ENCODE measurements around the gene GRAP.
A peak's percentile ranks its signal among the peaks of the same experiment; 100 is the strongest.
"Not testable (repeated sequence)": the region's sequence is repeated elsewhere in the genome, so short reads cannot be mapped to it uniquely, and the experiment has no call there.

Gene GRAP

DNA sequence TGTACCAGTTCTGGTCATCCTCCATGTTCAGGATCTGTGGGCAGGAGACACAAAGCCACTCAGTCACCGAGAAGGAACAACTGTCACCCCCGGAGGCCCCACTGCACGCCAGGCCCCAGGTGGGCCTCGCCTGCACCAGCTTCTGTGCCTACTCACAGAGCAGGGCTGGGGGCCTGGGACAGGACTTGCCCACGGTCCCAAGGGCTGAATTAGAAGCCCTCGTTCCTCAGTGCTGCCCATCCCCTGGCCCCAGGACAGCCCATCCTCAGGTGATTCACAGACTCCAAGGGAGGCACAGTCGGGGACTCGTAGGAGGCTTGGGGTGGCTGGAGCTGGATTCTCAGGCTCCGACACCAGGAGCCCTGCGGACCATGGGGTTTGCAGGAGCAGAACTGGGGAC, 4.9 kb downstream of the GRAP start:
- DNase-seq = not testable (repeated sequence)

DNA sequence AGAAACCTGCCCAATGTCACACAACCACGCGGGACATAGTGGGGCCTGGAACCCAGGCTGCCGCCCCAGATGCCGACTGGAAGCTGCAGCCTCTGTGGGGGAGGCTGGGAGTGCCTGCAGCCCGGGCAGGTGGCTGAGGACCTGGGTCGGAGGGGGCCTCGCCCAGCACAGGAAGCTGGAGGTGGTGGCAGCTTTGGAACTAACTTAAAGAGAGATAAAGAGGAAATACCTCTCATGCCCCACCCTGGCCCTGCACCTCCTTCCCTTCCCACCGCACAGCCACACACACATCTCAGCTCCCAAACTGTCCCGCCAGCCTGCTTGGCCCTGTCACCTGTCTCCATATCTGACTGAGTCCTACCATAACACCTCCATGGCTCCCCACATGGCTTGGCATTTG, 6.4 kb downstream of the GRAP start:
- not testable (repeated sequence) for DNase-seq

DNA sequence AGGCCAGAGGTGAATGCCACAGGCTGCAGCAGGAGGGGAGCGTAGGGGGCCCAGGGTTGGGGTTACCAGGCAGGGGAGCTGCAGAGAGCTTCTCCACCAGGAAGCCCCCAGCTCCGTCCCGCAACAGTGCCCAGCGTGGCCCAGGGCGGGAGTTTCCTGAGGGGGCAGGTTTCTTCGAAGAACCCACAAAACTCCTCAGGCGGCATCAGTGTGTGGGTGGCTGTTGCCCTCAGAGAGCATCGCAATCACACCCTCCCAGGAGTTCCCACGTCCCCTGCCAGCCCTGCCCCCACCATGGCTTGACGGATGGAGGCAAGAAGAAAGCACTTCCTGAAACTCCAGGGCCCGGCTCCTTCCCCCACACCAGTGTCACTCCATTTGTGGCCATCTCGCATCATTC, 8.0 kb downstream of the GRAP start:
- DNase-seq = not testable (repeated sequence)

DNA sequence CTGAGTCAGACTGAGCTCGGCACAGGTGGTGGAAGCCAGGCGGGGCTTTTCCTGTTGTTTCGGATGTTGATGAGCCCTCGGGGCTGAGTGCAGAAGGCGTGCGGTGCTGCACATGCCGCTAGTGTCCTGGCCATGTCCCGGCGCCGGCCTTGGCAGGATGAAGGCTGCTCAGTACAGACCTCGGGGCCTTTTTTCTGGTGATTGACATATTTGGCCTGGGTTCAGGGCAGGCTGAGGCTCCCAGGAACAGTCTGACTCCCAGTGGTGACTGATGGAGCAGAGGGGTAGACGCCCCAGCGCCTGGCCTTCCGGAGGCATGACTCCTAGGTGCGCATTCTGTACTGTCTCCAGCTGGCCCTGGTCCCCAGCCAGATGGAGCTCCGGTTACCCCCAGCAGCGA, 8.8 kb downstream of the GRAP start:
- DNase-seq = not testable (repeated sequence)

DNA sequence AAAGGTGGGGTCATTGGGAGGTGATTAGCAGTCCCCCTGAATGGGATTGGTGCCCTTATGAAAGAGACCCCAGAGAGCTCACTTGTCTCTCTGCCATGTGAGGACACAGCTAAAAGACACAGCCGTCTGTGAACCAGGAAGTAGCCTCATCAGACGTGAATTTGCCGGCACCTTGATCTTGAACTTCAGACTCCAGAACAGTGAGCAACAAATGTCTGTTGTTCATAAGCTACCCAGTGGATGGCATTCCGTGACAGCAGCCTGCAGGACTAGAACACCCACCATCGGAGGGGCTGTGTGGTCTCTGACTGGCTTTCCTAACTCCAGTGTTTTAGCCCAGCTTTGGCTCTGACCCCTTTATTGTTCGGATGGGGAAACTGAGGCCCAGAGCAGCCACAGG, 9.2 kb downstream of the GRAP start:
- not testable (repeated sequence) for DNase-seq

DNA sequence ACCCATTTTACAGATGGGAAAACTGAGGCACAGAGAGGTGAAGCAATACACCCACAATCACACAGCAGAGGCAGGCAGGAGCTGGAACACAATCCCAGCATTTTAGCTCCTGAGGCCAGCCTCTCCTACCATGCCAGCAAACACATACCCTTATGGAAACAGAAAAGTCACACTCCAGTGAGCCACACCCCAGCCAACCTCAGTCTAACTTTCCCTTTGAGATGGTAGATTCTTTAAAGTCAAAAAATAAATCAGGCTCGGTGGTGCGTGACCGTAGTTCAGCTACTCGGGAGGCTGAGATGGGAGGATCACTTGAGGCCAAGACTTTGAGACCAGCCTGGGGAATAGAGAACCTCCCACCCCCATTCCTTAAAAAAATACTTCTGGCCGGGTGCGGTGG, 10.6 kb downstream of the GRAP start:
- not testable (repeated sequence) for DNase-seq

DNA sequence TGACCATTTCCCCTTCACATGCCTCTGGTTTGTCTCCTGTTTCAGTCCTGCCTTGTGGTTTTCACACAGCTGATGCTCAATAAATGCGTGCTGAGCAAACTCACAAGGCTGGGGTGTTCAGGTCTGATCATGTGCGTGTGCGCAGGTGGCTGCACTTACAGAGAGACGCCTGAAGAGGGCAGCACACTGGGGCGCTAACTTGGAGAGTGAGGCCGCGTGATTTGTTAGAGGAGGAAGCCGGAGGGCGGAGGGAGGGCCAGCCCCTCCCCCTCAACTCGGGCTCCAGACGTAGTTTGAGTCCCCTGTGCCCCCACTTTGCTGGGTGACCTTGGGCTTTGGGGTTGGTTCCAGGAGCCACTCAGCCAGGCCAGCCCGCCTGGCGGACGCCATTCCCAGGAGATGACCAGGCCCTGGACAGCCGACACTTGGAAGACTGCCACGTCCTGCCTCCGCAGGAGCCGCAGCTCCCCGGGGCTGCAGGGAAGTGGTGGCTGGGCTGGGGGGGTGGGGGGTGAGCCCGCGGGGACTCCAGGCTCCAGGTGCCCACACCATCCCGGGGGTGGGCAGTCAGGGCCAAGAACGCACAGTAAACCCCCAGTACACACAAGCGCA, 14.3 kb downstream of the GRAP start:
- DNase-seq = not testable (repeated sequence)

DNA sequence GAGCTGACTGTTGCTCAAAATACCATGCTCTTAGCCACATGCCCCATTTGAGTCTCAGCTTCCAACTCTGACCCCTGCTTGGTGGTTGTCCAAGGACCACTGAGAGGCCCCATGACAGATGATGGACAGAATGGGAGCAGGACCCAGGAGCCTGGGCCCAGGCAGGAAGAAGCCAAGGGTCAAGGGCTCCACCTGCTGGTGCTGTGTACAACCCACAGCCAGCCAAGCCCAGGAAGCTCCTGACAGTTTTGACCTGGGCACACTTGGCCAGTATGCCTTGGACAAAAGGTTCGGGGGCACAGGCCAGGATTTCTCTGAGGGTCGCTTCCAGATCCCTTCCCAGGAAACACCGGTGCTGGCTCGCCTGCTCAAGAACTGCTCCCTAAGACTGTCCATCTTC, 15.0 kb downstream of the GRAP start:
- DNase-seq = peak; percentile 34

DNA sequence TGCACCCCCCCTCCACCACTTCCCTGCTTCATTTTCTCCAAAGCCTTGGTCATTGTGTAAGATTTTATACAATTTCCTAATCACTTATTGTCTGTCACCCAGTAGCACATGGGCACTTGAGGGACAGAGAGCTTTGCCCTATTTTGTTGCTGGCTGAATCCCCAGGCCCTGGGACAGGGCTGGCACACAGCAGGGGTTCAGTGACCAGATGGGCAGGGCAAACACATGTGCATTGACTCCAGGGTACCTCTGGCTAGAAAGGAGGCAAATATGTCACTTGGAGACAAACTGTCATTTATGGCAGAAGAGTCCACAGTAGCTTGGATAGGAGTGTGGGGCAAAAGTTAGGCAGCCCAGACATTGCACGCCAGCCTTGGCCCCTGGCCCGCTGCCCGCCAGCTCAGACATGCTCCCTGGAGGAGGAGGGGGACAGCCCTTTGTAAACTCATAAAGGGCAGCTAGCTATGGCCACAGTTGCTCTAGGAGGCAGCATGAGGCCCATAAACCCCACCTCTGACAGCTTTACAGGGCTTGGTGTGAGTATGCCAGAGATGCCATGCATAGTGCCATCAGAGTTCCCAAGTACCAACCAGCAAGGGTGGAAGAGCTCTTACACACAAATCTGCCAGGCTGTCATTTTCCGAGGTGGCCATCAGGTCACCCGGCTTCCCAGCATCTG, 15.8 kb downstream of the GRAP start:
- not testable (repeated sequence) for DNase-seq

DNA sequence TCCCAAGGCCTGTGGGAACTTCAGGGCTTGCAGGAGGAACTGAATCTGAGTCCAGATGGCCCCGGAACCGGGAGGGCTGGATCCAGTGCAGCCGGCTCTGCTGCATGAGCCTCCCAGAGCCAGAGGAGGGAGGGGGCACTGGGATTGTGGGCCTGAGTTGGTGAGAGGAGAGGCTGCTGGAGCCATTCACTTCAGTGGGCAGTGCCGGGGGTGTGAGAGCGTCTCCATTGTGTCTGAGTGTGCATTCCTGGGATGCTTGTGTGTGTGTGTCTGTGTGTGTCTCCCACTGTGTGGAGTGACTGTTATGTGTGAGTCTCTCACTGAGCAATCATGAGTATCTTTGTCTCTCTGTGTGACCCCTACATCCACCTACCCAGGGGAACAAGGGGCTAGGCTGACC, 17.0 kb downstream of the GRAP start:
- not testable (repeated sequence) for DNase-seq

DNA sequence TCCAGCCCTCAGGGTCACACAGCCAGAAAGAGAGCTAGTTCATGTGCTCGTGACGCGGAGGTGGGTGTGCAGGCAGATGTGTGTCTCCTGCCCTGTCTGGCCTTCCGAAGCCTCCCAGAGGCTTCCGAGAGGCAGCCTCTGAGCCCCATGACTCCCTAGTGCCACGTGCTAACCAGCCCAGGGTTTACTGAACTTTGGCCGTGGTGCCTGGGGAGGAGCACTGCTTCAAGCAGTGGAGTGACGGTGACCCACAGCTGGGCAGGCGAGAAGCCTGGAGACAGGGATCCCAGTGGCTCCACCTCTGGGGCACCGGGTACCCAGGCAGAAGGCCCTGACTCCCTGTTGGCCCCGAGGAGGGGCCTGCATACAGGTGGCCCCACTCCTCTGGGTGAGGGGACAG, 18.1 kb downstream of the GRAP start:
- not testable (repeated sequence) for DNase-seq

DNA sequence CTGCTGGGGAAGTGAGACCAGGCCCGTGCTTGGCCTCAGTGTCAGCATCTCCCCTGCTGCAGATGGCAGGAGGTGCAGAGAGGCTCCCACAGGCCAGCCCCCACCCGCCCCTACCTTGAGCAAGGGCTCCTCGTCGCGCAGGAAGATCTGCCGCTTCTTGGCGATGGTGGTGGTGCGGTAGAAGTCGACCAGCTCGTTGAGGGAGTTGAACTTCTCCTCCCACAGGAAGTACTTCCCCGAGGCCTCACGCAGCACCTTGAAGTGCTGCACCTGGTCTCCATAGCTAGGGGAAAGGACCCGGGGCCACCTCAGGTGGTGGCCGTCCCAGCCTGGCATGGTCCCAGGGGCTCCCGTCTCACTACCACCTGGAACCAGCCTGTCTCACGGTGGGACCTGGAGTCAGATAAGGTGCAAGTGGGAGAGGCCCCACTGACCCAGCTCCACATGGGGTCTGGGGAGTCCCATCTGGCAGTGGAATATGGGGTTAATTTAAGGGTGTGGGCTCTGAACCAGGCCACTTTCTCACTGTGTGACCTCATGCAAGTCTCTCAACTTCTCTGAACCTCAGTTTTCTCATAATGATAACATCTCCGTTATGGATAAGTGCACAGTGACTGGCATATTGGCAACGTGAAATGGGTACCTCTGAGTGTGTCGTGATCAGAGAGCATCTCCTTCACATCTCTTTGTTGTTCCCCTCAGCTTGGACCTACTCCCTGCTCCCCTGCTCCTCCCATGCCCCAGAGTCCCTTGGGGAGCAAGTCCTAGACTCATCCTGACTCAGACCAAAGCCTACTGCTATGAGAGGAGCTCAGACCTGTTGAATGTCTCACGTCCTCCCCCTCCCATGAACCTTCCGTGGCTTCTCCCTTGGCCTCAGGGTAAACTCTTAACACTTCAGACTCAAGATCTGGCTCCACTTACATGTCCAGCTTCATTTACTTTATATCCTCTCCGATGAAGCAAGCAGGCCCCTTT, 22.4 kb downstream of the GRAP start:
- DNase-seq = no peak

DNA sequence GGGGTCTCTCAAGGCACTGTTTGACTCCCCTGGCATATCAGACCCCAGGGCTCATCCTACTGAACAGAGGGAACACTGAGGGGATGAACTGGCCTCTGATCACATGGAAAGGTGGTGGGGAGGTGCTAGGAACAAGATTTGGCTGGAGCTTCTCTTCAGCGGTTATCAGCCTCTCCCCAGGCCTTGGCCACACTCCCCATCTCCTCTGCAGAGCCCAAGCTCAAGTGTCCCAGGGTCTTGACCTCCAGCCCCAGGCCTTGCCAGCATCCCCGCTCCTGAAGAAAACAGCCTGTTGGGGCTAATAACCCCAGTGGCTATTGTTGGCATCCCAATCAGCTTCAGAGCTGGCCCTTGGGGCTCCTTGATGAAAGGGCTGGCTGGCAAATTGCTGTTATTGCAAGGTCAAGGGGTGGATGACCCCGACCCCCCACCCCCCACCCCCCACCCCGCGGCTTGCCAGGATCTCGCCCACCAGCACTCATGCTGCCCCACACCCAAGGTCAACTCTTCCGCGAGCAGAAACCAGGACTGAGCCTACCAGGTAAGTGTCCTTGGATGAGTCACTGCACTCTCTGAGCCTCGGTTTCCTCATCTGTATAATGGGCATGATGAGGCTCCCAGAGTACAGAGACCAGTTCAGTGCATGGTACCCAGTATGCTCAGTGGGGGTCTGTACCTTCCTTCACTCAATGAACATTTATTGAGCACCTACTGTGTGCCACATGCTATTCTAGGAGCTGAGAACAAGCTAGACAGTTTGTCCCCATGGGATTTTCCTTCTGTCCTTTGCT, 23.4 kb downstream of the GRAP start:
- no peak for DNase-seq

DNA sequence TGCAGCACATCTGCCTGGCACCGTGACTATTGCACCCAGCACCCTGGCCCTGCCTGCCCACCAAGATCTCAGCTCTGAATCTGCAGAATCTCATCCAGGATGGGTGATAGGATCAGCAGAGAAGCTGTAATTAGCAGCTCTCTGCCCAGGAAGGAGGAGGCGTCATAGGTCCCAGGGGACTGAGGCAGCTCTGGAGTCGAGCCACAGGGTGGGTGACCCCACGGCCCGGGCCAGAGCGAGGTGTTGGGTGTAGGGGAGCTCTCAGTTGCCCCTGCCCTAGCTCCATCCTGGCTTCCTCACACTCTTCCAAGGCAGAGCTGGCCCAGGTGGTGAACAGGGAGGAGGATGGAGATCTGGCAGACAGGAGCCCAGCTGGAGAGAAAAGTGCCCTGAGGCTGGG, 24.0 kb downstream of the GRAP start:
- no peak for DNase-seq

DNA sequence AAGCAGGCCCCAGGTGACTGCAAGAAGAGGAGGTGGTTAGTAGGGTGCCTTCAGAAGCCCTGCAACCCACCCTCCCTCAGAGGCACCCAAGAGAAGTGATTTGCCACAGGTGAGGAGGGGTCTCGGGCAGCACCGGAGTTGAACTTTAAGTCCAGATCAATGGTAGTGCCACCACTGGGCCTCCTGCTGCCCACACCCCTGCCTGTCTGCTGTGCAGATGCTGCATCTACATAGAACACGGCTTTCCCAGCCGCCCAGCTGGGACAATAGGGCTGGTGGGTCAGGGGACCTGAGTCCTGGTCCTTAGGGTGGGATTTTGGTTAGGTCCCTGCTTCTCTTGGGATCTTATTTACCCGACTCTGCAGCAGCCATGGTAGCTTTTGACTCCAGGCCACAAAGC, 24.6 kb downstream of the GRAP start:
- DNase-seq = no peak

DNA sequence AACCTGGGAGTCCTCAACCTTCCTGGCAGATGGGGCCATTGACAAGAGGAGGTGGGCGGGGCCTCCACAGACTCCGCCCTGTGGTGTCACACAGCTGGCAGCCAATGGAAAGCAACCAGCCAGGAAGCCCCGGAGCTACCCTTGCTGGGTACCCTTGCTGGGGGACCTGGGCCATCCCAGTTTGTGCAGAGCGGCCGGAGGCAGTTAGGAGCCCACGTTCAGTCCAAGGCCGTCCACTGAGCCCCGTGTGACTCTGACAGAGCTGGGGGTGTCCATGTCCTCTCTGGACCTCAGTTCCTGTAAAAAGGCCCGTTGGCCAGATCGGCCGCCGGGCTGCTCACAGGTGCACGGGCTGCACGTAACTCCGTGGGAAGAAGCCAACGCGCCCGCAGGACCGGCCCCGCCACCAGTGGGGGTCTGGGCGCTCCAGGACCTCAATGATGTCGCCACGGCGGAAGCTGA, 25.1 kb downstream of the GRAP start:
- DNase-seq = peak; percentile 28

DNA sequence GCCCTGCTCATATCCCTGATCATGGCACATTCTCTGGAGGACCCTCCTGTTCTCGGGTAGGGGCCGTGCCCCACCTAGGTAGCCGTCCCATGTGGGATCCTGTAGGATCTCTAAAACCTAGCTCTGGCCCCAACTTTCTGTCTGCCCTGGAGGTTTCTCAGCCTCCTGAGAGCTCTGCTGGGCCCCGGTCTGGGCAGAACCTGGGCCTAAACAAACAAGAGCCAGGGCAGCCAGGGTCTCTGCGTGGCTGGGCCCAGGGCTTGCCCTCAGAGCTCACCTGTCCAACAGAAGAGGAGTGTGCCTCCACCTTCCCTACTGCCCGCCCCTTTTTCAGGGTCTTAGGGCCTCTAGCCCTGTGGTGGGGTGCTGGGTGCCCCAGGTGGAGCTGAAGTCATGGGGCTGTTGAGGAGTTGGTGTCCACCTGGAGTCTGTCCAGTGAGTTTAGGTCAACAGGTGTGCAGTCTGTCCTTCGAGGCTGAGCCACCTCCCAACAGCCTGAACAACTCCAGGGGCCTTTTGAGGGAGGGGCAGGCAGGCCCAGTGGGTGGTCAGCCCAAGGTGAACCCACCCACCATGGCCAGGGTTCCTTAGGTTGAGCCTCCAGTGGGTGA, 25.6 kb downstream of the GRAP start:
- not testable (repeated sequence) for DNase-seq

DNA sequence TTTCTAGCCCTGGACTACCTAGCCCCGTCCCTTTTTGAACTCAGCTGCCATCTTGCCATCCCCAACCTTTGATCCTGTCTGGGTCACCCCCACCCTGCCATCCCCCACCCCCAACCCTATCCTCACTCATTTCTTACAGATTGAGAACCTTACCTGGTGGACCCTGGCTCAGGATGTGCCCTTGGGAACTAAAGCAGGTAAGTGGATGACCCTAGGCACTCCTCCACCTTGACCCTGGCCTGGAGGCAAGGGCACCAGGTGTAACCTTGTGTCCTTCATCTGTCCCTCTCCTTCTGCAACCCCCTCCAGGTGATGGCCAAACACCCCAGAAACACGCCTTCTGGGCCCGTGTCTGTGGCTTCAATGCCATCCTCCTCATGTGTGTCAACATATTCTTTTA, 26.7 kb downstream of the GRAP start:
- no peak for DNase-seq

DNA sequence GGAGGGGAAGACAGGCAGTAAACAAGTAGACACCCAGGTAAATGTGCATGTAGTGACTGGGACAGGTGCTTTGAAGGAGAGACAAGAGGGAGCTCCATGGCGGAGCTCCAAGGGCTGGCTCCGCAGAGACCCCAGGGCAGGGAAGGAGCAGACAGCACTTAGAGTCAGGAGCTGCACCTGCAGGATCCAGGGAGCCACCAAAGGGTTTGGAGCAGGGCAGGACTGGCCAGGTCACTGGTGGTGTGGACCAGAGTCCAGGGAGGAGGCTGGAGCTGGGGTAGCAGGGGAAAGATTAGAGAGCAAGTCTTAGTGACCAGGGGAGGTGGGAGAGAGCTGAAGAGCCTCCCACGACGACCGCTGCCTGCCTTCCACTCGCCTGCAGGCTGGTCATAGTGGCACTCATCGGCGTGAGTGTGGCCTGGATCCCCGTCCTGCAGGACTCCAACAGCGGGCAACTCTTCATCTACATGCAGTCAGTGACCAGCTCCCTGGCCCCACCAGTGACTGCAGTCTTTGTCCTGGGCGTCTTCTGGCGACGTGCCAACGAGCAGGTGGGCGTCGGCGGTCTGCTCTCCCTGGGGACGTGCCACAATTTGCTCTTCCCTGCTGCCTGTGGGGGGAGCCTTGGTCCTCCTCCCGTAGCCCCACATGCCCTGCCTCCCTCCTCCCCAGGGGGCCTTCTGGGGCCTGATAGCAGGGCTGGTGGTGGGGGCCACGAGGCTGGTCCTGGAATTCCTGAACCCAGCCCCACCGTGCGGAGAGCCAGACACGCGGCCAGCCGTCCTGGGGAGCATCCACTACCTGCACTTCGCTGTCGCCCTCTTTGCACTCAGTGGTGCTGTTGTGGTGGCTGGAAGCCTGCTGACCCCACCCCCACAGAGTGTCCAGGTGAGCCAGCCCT, 27.5 kb downstream of the GRAP start:
- no peak for DNase-seq

DNA sequence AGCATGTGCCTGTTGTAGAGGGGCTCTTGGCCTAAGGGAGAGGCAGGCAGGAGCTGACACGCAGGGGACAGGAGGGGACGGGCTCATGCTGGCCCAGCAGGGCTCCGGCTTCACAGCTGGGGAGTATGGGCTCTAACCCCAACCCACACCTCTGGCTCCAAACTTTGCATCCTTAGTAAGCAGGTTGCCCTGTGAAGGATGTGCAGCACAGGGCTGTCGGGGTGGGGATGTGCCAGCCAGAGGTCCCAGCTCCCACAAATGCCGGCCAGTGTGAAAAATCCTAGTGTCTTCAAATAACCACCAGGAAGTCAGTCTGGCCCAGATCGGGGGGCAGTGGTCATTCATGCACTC, 28.2 kb downstream of the GRAP start:
- DNase-seq = no peak

Data from activated gamma-delta T cell treated with Interleukin-2 at 50 U/mL for 16 hours (primary cell).